Lower leg skin (tissue), 4 donors: ENCODE data around the gene CCNL1. TPM values are rescaled to one million over a fixed set of nuclear protein-coding genes. Genes with fewer than 3 reads are reported as not detected.

Experiments
- DNase-seq, 2 donors: peaks; one replicate each; pipeline ENCODE4 v3.0.0-alpha.2; 2019; ENCODE audit warnings: low spot score in 2 of 2
- H3K4me3 ChIP-seq: fragments of 200-600 bp; sonication (generic); 2 replicates; pipeline ENCODE4 v1.5.1; 2017; ENCODE audit warnings: mild to moderate bottlenecking, low read depth; ENCODE audit not compliant: poor library complexity, severe bottlenecking
- CTCF ChIP-seq, 3 donors: fragments of 450-650 bp; IDR thresholded peaks; one replicate each; pipeline ENCODE4 v1.5.1; 2016; ENCODE audit warnings: antibody characterized with exemption in 3 of 3, mild to moderate bottlenecking in 3 of 3, moderate library complexity in 2 of 3
- POLR2A ChIP-seq, 2 donors: fragments of 450-650 bp; IDR thresholded peaks; one replicate each; pipeline ENCODE4 v1.6.1; 2016 to 2017; ENCODE audit warnings: antibody characterized with exemption in 2 of 2, mild to moderate bottlenecking in 1 of 2, moderate library complexity in 1 of 2
- WGBS, 2 donors: methylation state at CpG; one replicate each; pipeline ENCODE4 v1.1.5; 2018; 5-methylcytosine and 5-hydroxymethylcytosine counted together
- intact Hi-C: fragments of 100-400 bp; cut with DNase I; formaldehyde crosslinking; loops from one replicate; pipeline ENCODE4 v1.15.0; 2023; ENCODE audit warnings: low total_unique reads
- total RNA-seq, 4 donors: library from RNA; depleted of rRNA; stranded (reverse); fragments of >200 nt; gene quantifications; one replicate each; pipeline ENCODE4 v1.1.0, GENCODE V29; 2016

Gene CCNL1
- 100 to 1,000 TPM; 113 to 308 (median 155) TPM for total RNA-seq

GRCh38 chr3:157159762-157160657 is at the start of gene CCNL1:
TSS of gene CCNL1 (minus strand) at chr3:157160147. CDS start at chr3:157160094, 53 bp downstream.
- 0 to 1% methylated on average over 50 to 53 of the region's 88 CpGs for WGBS, 2 donors
- intact Hi-C loops, result no loop called here
- TF ChIP-seq POLR2A (IDR thresholded peaks at IDR 0.05) (peak in 1 of 2 donors; percentile 91), CTCF (IDR thresholded peaks at IDR 0.05) (peak in 1 of 3 donors; percentile 53)
- peak within 1 kb of the TSS; percentile 97 for H3K4me3 ChIP-seq
- DNase-seq, result peak; percentile 95 to 99

- no peak overlapping the region for H3K4me3 ChIP-seq
- TF ChIP-seq POLR2A (IDR thresholded peaks at IDR 0.05) (no peak), CTCF (IDR thresholded peaks at IDR 0.05) (no peak)
- intact Hi-C loops, result no loop called here
- DNase-seq, result no peak
- 94 to 95% methylated on average over 1 of the region's 1 CpG for WGBS, 2 donors
Measured at GRCh38 chr3:157204880-157205279, 44.9 kb upstream of the CCNL1 start.

- intact Hi-C loops, result no loop called here
- WGBS, 2 donors, result 14 to 32% methylated on average over 1 of the region's 1 CpG
- no peak for TF ChIP-seq POLR2A (IDR thresholded peaks at IDR 0.05)
- TF ChIP-seq CTCF (IDR thresholded peaks at IDR 0.05), result no peak
- no peak for DNase-seq
- H3K4me3 ChIP-seq, result no peak overlapping the region
Measured at GRCh38 chr3:157204431-157204830, 44.5 kb upstream of the CCNL1 start.

- WGBS, 2 donors, result 46 to 48% methylated on average over 6 of the region's 6 CpGs
- intact Hi-C loops, result no loop called here
Measured at GRCh38 chr3:157201648-157202278, 41.8 kb upstream of the CCNL1 start.

GRCh38 chr3:157199841-157200240 is 39.9 kb upstream of the CCNL1 start:
- H3K4me3 ChIP-seq, result no peak overlapping the region
- TF ChIP-seq CTCF (IDR thresholded peaks at IDR 0.05), result no peak
- TF ChIP-seq POLR2A (IDR thresholded peaks at IDR 0.05), result no peak
- DNase-seq, result no peak
- 43 to 67% methylated on average over 3 of the region's 3 CpGs for WGBS, 2 donors
- intact Hi-C loops, result no loop called here

More at GRCh38 chr3:157201648-157202278, 41.8 kb upstream of the CCNL1 start:
- TF ChIP-seq CTCF (IDR thresholded peaks at IDR 0.05) (no peak), POLR2A (IDR thresholded peaks at IDR 0.05) (no peak)
- DNase-seq, result no peak
- no peak overlapping the region for H3K4me3 ChIP-seq
